Heart right ventricle (tissue), 16 donors: ENCODE measurements around the gene CAPN13. TPM values are rescaled to one million over a fixed set of nuclear protein-coding genes. Genes with fewer than 3 reads are reported as not detected.

Experiments used
- ATAC-seq, 8 donors: fragments of 200-7000 bp; cut with Tn5 transposase; one replicate each; pipeline ENCODE4 v1.9.1; 2020; ENCODE audit warnings: mild to moderate bottlenecking in 8 of 8, moderate library complexity in 8 of 8, moderate number of reproducible peaks in 1 of 8
- DNase-seq, 2 donors: peaks; one replicate each; pipeline ENCODE4 v3.0.0-alpha.2; 2020
- H3K27ac ChIP-seq, 10 donors: fragments of 200-600 bp; sonication (generic) in 2 of 10; one replicate each; pipeline versions ENCODE4 v1.5.0 to v1.8.0; 2020 to 2022; ENCODE audit warnings: mild to moderate bottlenecking in 3 of 10
- H3K27me3 ChIP-seq, 7 donors: fragments of 200-600 bp; one replicate each; pipeline ENCODE4 v1.8.0; 2021 to 2022; ENCODE audit warnings: mild to moderate bottlenecking in 2 of 7
- H3K36me3 ChIP-seq, 9 donors: fragments of 200-600 bp; sonication (generic) in 1 of 9; one replicate each; pipeline versions ENCODE4 v1.5.0 to v1.8.0; 2020 to 2022; ENCODE audit warnings: mild to moderate bottlenecking in 2 of 9
- H3K4me1 ChIP-seq, 9 donors: fragments of 200-600 bp; sonication (generic) in 1 of 9; one replicate each; pipeline versions ENCODE4 v1.5.0 to v1.8.0; 2020 to 2022; ENCODE audit warnings: mild to moderate bottlenecking in 4 of 9
- H3K4me3 ChIP-seq, 10 donors: fragments of 200-600 bp; sonication (generic) in 2 of 10; one replicate each; pipeline versions ENCODE4 v1.5.0 to v1.8.0; 2020 to 2022; ENCODE audit warnings: mild to moderate bottlenecking in 7 of 10, moderate library complexity in 2 of 10
- H3K9me3 ChIP-seq, 11 donors: fragments of 200-600 bp in 10 of 11; sonication (generic) in 2 of 11; one replicate each; pipeline versions ENCODE4 v1.5.0 to v1.8.0; 2013 to 2022; ENCODE audit warnings: mild to moderate bottlenecking in 2 of 11, control low read depth in 1 of 11, moderate library complexity in 1 of 11
- WGBS, 2 donors: extraction: QIAGEN DNeasy Blood & Tissue Kit; methylation state at CpG; one replicate each; pipeline ENCODE4 v1.1.7; 2013; ENCODE audit warnings: inconsistent platforms in 1 of 2; 5-methylcytosine and 5-hydroxymethylcytosine counted together
- intact Hi-C, 10 donors: fragments of 100-400 bp; cut with DNase I; formaldehyde crosslinking; loops; one replicate each; pipeline versions ENCODE4 v1.11.1 to v1.14.2; 2022
- polyA plus RNA-seq, 2 donors: library from polyadenylated mRNA; stranded (reverse); fragments of 200-250 nt; gene quantifications; one replicate each; pipeline ENCODE4 v1.2.3, GENCODE V29; 2013
- total RNA-seq, 10 donors: library from RNA; stranded (reverse); fragmentation: NEBNext Ultra II Directional in 3 of 10; extraction: Animal tissue kit (Norgen Biotek cat#: 25700) in 3 of 10; gene quantifications; one replicate each; pipeline versions ENCODE4 v1.2.1 to v1.2.4, GENCODE V29; 2021 to 2023
- TF ChIP-seq, protein P1 (sequence below), 9 donors: fragments of 200-600 bp; sonication (generic) in 2 of 9; IDR thresholded peaks; one replicate each; pipeline versions ENCODE4 v1.5.0 to v1.8.0; 2021 to 2022; ENCODE audit warnings: antibody characterized with exemption in 9 of 9, mild to moderate bottlenecking in 5 of 9, moderate library complexity in 1 of 9
- donor health status: Arrhythmogenic right ventricular cardiomyopathy.
- donor health status: ischemic (EF 13 %, LVEDD 7.1; RV severe dilation, severe dysfunction).
- donor health status: healthy with polysubstance abuse.
- donor health status: DM: no; HTN: yes; CAD: no.
- donor health status: DM: no; HTN: no; CAD: no.
- donor health status: ischemic (EF 25% LVEDD 6.9; RV normal size, moderate dysfunction).
- donor health status: ischemic (EF 25% LVEDD 5.7; RV mildly dilated, moderate dysfunction).
- donor health status: healthy.
- donor health status: DM: yes; HTN: yes; CAD: no.
- donor health status: Ischemic cardiomyopathy.
- donor health status: ischemic (EF 35%, LVEDD 5.7; RV mildly dilated, moderate dysfunction).
- donor health status: nonischemic (EF 11% LVEDD 7.7; RV severe dilation, severe dysfunction).
- donor health status: DM: yes; HTN: yes; CAD: no.
- donor health status: PGD.
- donor health status: ischemic (EF 29% LVEDD 5.4; RV normal size, mild dysfunction).
- donor health status: nonischemic (EF 23%, LVEDD 6.1; RV moderate dilation, normal function).

The CAPN13 gene
- total and polyA plus RNA-seq, 12 donors: 0.09 TPM; not detected in 11

GRCh38 chr2:30802611-30803010, 4.6 kb downstream of the CAPN13 start:
- intact Hi-C loops: no loop called here
- Histone ChIP-seq H3K4me3 (no peak overlapping the region), H3K27me3 (peaks cover 0 to 42% (median 13%) of the 10 kb centered on the region in 7 donors), H3K9me3 (no peaks in the 10 kb centered on the region), H3K4me1 (peaks cover 0 to 20% (median 6%) of the 10 kb centered on the region in 9 donors), H3K36me3 (no peaks in the 10 kb centered on the region), H3K27ac (no peak overlapping the region)
- DNase-seq (no peak), ATAC-seq (no peak)
- TF ChIP-seq, protein P1, sequence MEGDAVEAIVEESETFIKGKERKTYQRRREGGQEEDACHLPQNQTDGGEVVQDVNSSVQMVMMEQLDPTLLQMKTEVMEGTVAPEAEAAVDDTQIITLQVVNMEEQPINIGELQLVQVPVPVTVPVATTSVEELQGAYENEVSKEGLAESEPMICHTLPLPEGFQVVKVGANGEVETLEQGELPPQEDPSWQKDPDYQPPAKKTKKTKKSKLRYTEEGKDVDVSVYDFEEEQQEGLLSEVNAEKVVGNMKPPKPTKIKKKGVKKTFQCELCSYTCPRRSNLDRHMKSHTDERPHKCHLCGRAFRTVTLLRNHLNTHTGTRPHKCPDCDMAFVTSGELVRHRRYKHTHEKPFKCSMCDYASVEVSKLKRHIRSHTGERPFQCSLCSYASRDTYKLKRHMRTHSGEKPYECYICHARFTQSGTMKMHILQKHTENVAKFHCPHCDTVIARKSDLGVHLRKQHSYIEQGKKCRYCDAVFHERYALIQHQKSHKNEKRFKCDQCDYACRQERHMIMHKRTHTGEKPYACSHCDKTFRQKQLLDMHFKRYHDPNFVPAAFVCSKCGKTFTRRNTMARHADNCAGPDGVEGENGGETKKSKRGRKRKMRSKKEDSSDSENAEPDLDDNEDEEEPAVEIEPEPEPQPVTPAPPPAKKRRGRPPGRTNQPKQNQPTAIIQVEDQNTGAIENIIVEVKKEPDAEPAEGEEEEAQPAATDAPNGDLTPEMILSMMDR (IDR thresholded peaks at IDR 0.05): no peak
- WGBS, 2 donors: 94 to 95% methylated on average over 4 of the region's 4 CpGs

- Histone ChIP-seq H3K4me3 (no peak overlapping the region), H3K36me3 (no peaks in the 10 kb centered on the region), H3K27ac (no peak overlapping the region), H3K4me1 (peaks cover 0 to 20% (median 6%) of the 10 kb centered on the region in 9 donors), H3K9me3 (no peaks in the 10 kb centered on the region), H3K27me3 (peaks cover 0 to 40% (median 12%) of the 10 kb centered on the region in 7 donors)
- ATAC-seq: no peak
- intact Hi-C loops: no loop called here
- DNase-seq: no peak
- 93 to 97% methylated on average over 13 of the region's 13 CpGs for WGBS, 2 donors
- TF ChIP-seq, protein P1 (IDR thresholded peaks at IDR 0.05): no peak
Measured at GRCh38 chr2:30801821-30802455, 5.3 kb downstream of the CAPN13 start.

GRCh38 chr2:30800159-30800558, 7.1 kb downstream of the CAPN13 start:
- TF ChIP-seq, protein P1 (IDR thresholded peaks at IDR 0.05): no peak

GRCh38 chr2:30799366-30799765, 7.9 kb downstream of the CAPN13 start:
- ATAC-seq (no peak), DNase-seq (no peak)
- no peaks in the 10 kb centered on the region for H3K36me3 ChIP-seq
- peaks cover 0 to 24% (median 4%) of the 10 kb centered on the region in 7 donors for H3K27me3 ChIP-seq
- peaks cover 0 to 24% (median 6%) of the 10 kb centered on the region in 9 donors for H3K4me1 ChIP-seq
- H3K9me3 ChIP-seq: no peaks in the 10 kb centered on the region
- TF ChIP-seq, protein P1 (IDR thresholded peaks at IDR 0.05): no peak
- H3K4me3 ChIP-seq: no peak overlapping the region
- no peak overlapping the region for H3K27ac ChIP-seq
- 70 to 71% methylated on average over 5 of the region's 5 CpGs for WGBS, 2 donors
- intact Hi-C loops: no loop called here

More at GRCh38 chr2:30800159-30800558, 7.1 kb downstream of the CAPN13 start:
- Histone ChIP-seq H3K4me3 (no peak overlapping the region), H3K27ac (no peak overlapping the region), H3K36me3 (no peaks in the 10 kb centered on the region), H3K27me3 (peaks cover 0 to 28% (median 7%) of the 10 kb centered on the region in 7 donors), H3K4me1 (peaks cover 0 to 24% (median 6%) of the 10 kb centered on the region in 9 donors), H3K9me3 (no peaks in the 10 kb centered on the region)
- intact Hi-C loops: no loop called here
- WGBS, 2 donors: 70 to 71% methylated on average over 5 of the region's 5 CpGs
- ATAC-seq (peak in 1 of 8 donors; percentile 64), DNase-seq (no peak)
